Muscle layer of colon (tissue), 2 donors: ENCODE data around the gene GLMN.

Experiments used
- H3K27ac ChIP-seq: one replicate; pipeline ENCODE4 v1.7.0; 2013; ENCODE audit warnings: low read depth, mild to moderate bottlenecking, low read length, moderate library complexity
- H3K27me3 ChIP-seq, 2 donors: one replicate each; pipeline ENCODE4 v1.7.0; 2013; ENCODE audit warnings: low read length in 2 of 2, mild to moderate bottlenecking in 2 of 2; ENCODE audit not compliant: insufficient read depth in 2 of 2, control insufficient read depth in 1 of 2
- H3K36me3 ChIP-seq: one replicate; pipeline ENCODE4 v1.7.0; 2013; ENCODE audit warnings: mild to moderate bottlenecking, low read length; ENCODE audit not compliant: insufficient read depth
- H3K4me1 ChIP-seq: one replicate; pipeline ENCODE4 v1.7.0; 2013; ENCODE audit warnings: mild to moderate bottlenecking, low read length; ENCODE audit not compliant: insufficient read depth
- H3K4me3 ChIP-seq, 2 donors: one replicate each; pipeline ENCODE4 v1.7.0; 2013; ENCODE audit warnings: low read length in 2 of 2, low read depth in 1 of 2, mild to moderate bottlenecking in 1 of 2, moderate library complexity in 1 of 2
- H3K9ac ChIP-seq: one replicate; pipeline ENCODE4 v1.7.0; 2013; ENCODE audit warnings: low read length
- H3K9me3 ChIP-seq: one replicate; pipeline ENCODE4 v1.7.0; 2013; ENCODE audit warnings: mild to moderate bottlenecking, low read length
- donor health status: abdominal sarcoma.
- donor health status: Adenocarcinoma of cecum.

Gene GLMN

DNA sequence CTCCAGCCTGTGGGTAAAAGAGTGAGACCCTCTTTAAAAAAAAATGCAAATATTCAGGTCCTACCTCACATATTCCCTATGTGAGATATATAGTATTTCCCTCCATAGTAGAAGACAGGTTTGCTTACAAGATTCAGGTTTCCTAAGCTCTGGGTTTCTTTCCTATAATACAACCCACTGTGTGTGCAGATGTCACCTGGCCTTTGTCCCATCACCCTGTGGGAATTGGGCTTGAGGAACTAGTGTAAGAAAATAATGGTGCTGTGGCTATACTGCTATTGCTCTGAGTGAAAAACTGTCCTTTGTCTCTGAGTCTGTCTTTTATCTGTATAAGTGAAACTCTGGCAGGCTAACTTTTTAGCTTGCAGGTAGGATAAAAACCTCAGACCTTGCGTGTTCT lies 68.1 kb downstream of the GLMN start:
- H3K27me3 ChIP-seq, result no peaks in the 10 kb centered on the region
- H3K27ac ChIP-seq, result no peak overlapping the region
- H3K9me3 ChIP-seq, result no peaks in the 10 kb centered on the region
- H3K9ac ChIP-seq, result no peak overlapping the region
- H3K4me1 ChIP-seq, result no peaks in the 10 kb centered on the region
- H3K36me3 ChIP-seq, result no peaks in the 10 kb centered on the region
- no peak overlapping the region for H3K4me3 ChIP-seq

DNA sequence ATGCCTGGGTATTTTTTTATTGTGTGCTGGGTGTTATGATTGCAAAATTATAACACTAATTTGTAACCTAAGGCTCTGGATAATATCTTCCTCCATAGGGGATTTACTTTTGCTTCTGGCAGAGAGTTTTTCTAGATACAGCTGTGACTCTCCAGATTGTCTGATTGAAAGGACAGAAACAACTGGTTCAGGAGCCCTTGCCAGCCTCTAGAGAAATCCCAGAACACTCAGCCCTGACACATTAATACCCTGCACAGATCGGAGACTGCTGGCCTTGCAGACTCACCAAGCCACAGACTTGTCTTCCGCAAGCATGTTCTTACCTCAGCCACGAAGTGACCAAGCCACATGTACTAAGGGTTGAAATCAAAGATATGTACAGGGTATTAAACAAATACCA lies 70.4 kb downstream of the GLMN start:
- Histone ChIP-seq H3K9ac (no peak overlapping the region), H3K4me3 (no peak overlapping the region), H3K4me1 (no peaks in the 10 kb centered on the region), H3K36me3 (no peaks in the 10 kb centered on the region), H3K27ac (no peak overlapping the region), H3K27me3 (no peaks in the 10 kb centered on the region), H3K9me3 (no peaks in the 10 kb centered on the region)

DNA sequence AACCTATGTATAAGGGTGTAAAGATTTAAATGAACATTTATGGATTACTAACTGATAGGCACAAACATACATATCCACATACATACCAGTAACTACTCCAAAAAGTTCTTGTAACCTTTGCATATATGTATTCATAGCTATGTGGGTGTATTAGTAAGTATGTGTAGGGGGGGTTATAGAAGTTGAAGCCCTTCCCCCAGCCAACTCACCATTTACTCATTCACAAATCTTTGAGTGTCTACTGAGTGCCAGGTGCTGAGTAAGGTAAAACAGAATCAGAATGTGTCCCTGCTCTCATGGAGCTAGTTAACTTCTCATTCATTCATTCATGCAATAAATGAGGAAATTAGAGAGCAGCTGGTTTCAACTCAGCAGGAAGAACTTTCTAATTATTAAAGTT lies 79.8 kb downstream of the GLMN start:
- Histone ChIP-seq H3K9ac (no peak overlapping the region), H3K9me3 (no peaks in the 10 kb centered on the region), H3K36me3 (no peaks in the 10 kb centered on the region), H3K4me1 (no peaks in the 10 kb centered on the region), H3K27ac (no peak overlapping the region), H3K4me3 (no peak overlapping the region), H3K27me3 (no peaks in the 10 kb centered on the region)

DNA sequence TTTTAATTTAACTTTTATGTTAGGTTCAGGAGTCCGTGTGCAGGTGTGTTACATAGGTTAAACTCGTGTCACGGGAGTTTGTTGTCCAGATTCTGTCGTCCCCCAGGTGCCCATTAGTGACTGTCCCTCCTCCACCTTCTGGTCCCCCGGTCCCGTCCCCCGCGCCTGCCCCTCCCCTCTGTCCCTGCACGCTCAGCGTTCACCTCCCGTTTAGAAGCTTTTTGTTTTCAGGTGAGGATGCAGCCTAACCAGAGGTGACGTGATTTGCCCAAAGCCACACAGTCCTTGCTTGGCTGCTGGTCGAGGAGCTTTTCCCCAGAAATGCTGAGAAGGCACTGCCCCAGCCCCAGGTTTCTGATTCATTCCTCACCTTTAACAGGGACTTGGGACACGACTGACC lies 80.2 kb downstream of the GLMN start:
- Histone ChIP-seq H3K9ac (no peak overlapping the region), H3K27ac (no peak overlapping the region), H3K4me1 (no peaks in the 10 kb centered on the region), H3K9me3 (no peaks in the 10 kb centered on the region), H3K4me3 (no peak overlapping the region), H3K27me3 (no peaks in the 10 kb centered on the region), H3K36me3 (no peaks in the 10 kb centered on the region)

DNA sequence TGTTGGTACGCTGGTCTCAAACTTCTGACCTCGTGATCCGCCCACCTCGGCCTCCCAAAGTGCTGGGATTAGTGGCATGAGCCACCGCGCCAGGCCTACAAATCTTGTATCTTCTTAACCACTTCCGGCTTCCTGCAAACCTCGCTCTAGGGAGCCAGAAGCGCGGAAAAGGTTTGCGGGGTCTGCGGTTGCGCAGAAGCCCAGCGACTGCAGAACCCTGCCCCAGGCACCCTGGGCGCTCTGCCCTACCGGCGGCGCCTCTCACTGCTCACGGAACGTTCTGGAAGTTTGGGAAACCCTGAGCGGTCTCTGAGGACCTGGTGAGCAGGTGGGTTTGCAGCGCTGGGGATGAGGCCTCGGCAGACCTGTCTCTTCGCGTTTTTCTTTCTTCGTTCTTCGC lies 81.1 kb downstream of the GLMN start, which contains the start of gene C1orf146:
Gene C1orf146, plus strand, starts transcription at position 195 of the 400 bp plus-strand sequence. CDS start 13,506 bp downstream, outside the sequence.
- Histone ChIP-seq H3K27me3 (no peaks in the 10 kb centered on the region), H3K9ac (no peak within 1 kb of the TSS), H3K9me3 (no peaks in the 10 kb centered on the region), H3K4me3 (no peak within 1 kb of the TSS), H3K27ac (no peak within 1 kb of the TSS), H3K36me3 (no peaks in the 10 kb centered on the region), H3K4me1 (no peaks in the 10 kb centered on the region)

DNA sequence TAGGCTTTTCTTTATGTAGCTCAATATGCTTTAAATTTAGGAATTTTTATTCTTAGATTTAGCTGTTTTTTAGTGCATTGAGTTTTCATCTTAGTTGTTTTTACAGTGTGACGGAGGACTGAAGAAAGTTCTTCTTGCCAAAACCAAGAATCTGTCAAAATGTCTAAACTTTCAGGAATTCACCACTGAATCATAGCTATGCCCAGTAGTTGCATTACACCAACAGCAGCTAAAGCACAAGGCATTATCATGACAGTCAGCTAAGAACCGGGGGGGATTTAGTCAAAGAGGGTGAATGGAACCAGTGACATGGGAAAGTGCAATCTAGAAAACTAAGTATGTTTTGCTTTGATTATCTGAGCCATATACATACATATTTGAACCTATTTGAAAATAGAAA lies 87.6 kb downstream of the GLMN start:
- no peak overlapping the region for H3K9ac ChIP-seq
- no peak overlapping the region for H3K27ac ChIP-seq
- H3K9me3 ChIP-seq, result no peaks in the 10 kb centered on the region
- no peaks in the 10 kb centered on the region for H3K36me3 ChIP-seq
- no peaks in the 10 kb centered on the region for H3K27me3 ChIP-seq
- no peak overlapping the region for H3K4me3 ChIP-seq
- no peaks in the 10 kb centered on the region for H3K4me1 ChIP-seq

DNA sequence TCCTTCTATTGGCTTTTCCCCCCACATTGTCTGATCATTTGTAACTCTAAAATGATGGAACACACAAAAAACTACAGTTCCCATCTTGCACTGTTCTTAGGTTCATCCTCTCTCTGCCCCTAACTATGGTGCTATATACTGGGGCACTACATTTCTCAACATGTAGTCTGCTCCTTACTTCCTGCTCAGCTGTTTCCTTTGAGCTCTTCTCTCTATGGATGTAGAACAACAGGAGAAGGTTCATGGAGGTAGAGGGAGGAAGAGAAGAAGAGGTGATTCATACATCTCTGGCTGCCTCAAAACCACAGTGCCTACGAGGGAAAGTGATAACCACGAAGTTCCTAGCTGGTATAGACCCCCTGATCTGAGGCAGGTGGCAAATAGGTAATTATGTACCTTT lies 88.1 kb downstream of the GLMN start:
- Histone ChIP-seq H3K4me3 (no peak overlapping the region), H3K9ac (no peak overlapping the region), H3K4me1 (no peaks in the 10 kb centered on the region), H3K27ac (no peak overlapping the region), H3K36me3 (no peaks in the 10 kb centered on the region), H3K9me3 (no peaks in the 10 kb centered on the region), H3K27me3 (no peaks in the 10 kb centered on the region)

DNA sequence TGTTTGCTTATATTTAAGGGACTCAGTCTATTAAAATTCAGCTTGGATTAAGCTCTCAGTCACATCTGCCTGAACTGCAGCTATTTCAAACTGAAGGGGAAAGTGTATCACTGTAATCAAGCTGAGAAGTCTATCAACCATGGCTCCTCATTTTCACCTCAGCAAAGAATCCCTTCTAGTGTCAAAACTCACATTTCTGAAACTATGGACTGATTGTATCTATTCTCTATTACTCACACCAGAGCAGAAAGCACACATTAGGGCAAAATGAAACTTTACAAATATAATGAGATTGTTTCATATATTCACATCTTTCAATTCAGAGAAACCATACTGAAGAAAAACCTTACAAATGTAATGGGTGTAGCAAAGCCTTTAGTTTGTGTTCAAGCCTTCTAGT lies 95.7 kb downstream of the GLMN start:
- Histone ChIP-seq H3K9me3 (no peaks in the 10 kb centered on the region), H3K4me1 (no peaks in the 10 kb centered on the region), H3K36me3 (no peaks in the 10 kb centered on the region), H3K27me3 (no peaks in the 10 kb centered on the region), H3K27ac (no peak overlapping the region), H3K4me3 (no peak overlapping the region), H3K9ac (no peak overlapping the region)

DNA sequence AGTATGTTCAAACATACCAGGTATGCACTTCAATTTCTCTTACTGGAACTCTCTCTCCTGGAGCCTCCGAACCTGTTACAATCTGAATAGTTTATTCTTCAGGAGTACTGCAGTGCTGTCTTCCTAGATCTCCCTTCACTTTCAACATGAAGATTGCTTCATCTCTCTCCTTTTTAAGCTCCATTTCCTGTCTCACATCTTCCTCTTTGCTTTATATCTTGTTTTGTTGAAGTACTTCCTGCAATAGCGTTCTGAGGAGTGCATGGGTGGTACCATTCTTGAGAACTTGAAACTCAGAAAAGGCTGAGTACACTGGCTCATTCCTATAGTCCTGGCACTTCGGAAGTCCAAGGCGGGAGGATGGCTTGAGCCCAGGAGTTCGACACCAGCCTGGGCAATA lies 96.8 kb downstream of the GLMN start:
- Histone ChIP-seq H3K9ac (no peak overlapping the region), H3K9me3 (no peaks in the 10 kb centered on the region), H3K4me1 (no peaks in the 10 kb centered on the region), H3K27ac (no peak overlapping the region), H3K4me3 (no peak overlapping the region), H3K36me3 (no peaks in the 10 kb centered on the region), H3K27me3 (no peaks in the 10 kb centered on the region)
